Common myeloid progenitor, CD34-positive (primary cell): ENCODE measurements around the gene TCEA3.
A peak's percentile ranks its signal among the peaks of the same experiment; 100 is the strongest.

Source experiments
- CTCF ChIA-PET: fragments of 350-600 bp; sonication (Branson Sonifier 250); formaldehyde crosslinking; loops from one replicate; lab custom pipeline; 2021; ENCODE audit warnings: antibody characterized with exemption; lab: Charles Lee
- POLR2A ChIA-PET: fragments of 350-600 bp; sonication (Branson Sonifier 250); formaldehyde crosslinking; loops from one replicate; lab custom pipeline; 2021; ENCODE audit warnings: antibody characterized with exemption; lab: Charles Lee
- DNase-seq, 3 donors: peaks; one replicate each; pipeline versions ENCODE4 v3.0.0 to v3.0.0-alpha.2; 2013
- H3K27ac ChIP-seq, 2 experiments: 1 replicate in 1 of 2; 2 replicates in 1 of 2; pipeline ENCODE4 v1.7.0; 2013; ENCODE audit warnings: inconsistent platforms in 2 of 2, low read length in 2 of 2, mild to moderate bottlenecking in 2 of 2, low read depth in 1 of 2, moderate library complexity in 1 of 2; ENCODE audit not compliant: severe bottlenecking in 2 of 2, insufficient read depth in 1 of 2, poor library complexity in 1 of 2
- H3K27me3 ChIP-seq, 5 experiments: replicated peaks in 2 of 5; 1 replicate in 3 of 5; 2 replicates in 2 of 5; pipeline versions ENCODE4 v1.6.1 to v1.7.0; 2013; ENCODE audit warnings: low read length in 4 of 5, mild to moderate bottlenecking in 2 of 5, moderate library complexity in 2 of 5, inconsistent platforms in 1 of 5; ENCODE audit not compliant: insufficient read depth in 5 of 5, control insufficient read depth in 4 of 5
- H3K36me3 ChIP-seq, 4 experiments: 1 replicate in 2 of 4; 2 replicates in 2 of 4; pipeline versions ENCODE4 v1.6.1 to v1.7.0; 2013; ENCODE audit warnings: low read length in 3 of 4, control low read depth in 1 of 4, mild to moderate bottlenecking in 1 of 4; ENCODE audit not compliant: control insufficient read depth in 4 of 4, insufficient read depth in 4 of 4
- H3K4me1 ChIP-seq, 4 experiments: 1 replicate in 3 of 4; 2 replicates in 1 of 4; pipeline versions ENCODE4 v1.6.1 to v1.7.1; 2013; ENCODE audit warnings: low read length in 3 of 4, mild to moderate bottlenecking in 3 of 4, control low read depth in 1 of 4, inconsistent platforms in 1 of 4, moderate library complexity in 1 of 4; ENCODE audit not compliant: control insufficient read depth in 4 of 4, insufficient read depth in 4 of 4; ENCODE audit errors: control extremely low read depth in 1 of 4
- H3K4me3 ChIP-seq, 7 experiments: 1 replicate in 4 of 7; 2 replicates in 3 of 7; pipeline versions ENCODE4 v1.5.1 to v1.7.0; 2013; ENCODE audit warnings: mild to moderate bottlenecking in 7 of 7, low read length in 6 of 7, moderate library complexity in 6 of 7, inconsistent platforms in 2 of 7, low read depth in 2 of 7, control low read depth in 1 of 7; ENCODE audit not compliant: insufficient read depth in 4 of 7, control insufficient read depth in 1 of 7; ENCODE audit errors: extremely low read depth in 1 of 7
- H3K9me3 ChIP-seq, 5 experiments: 1 replicate in 4 of 5; 2 replicates in 1 of 5; pipeline versions ENCODE4 v1.6.1 to v1.7.1; 2013; ENCODE audit warnings: low read length in 4 of 5, mild to moderate bottlenecking in 2 of 5, inconsistent platforms in 1 of 5, low read depth in 1 of 5, moderate library complexity in 1 of 5; ENCODE audit not compliant: control insufficient read depth in 4 of 5, insufficient read depth in 2 of 5; ENCODE audit errors: control extremely low read depth in 1 of 5
- WGBS: methylation state at CpG from one replicate; pipeline ENCODE4 v1.1.5; 2013; ENCODE audit not compliant: insufficient coverage; 5-methylcytosine and 5-hydroxymethylcytosine counted together

The TCEA3 gene

GRCh38 chr1:23466423-23466989, 42.0 kb upstream of the TCEA3 start:
- Histone ChIP-seq H3K9me3 (no peaks in the 10 kb centered on the region), H3K4me3 (no peak overlapping the region), H3K27me3 (peaks cover 0 to 2% (median 0%) of the 10 kb centered on the region in 5 experiments), H3K4me1 (no peaks in the 10 kb centered on the region), H3K36me3 (no peaks in the 10 kb centered on the region), H3K27ac (no peak overlapping the region)
- ChIA-PET CTCF (no interaction called here), POLR2A (no interaction called here)
- WGBS, result 92% methylated on average over 2 of the region's 3 CpGs
- DNase-seq, result no peak

DNA sequence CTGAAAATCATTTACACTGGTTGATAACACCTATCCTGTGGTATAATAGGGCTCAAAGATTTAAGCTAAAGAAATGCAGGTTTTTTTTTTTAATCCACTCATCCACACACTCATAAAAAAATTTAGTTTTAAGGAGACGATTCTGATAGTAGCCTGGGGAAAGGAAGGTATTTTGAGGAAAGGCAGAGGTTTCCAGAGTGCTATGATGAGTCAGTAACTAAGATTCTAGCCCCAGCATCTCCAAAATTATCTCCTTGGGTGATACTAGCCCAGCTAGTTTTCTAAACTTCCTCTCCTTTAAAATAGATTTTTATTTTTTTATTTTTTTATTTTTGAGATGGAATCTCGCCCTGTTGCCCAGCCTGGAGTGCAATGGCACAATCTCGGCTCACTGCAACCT, 38.7 kb upstream of the TCEA3 start:
- peaks cover 0 to 2% (median 0%) of the 10 kb centered on the region in 5 experiments for H3K27me3 ChIP-seq
- WGBS, result 100% methylated on average over 2 of the region's 3 CpGs
- no peak overlapping the region for H3K4me3 ChIP-seq
- no peaks in the 10 kb centered on the region for H3K36me3 ChIP-seq
- H3K27ac ChIP-seq, result no peak overlapping the region
- peaks cover 0 to 3% (median 0%) of the 10 kb centered on the region in 4 experiments for H3K4me1 ChIP-seq
- H3K9me3 ChIP-seq, result no peaks in the 10 kb centered on the region
- POLR2A ChIA-PET, result no interaction called here
- no peak for DNase-seq
- CTCF ChIA-PET, result no interaction called here

DNA sequence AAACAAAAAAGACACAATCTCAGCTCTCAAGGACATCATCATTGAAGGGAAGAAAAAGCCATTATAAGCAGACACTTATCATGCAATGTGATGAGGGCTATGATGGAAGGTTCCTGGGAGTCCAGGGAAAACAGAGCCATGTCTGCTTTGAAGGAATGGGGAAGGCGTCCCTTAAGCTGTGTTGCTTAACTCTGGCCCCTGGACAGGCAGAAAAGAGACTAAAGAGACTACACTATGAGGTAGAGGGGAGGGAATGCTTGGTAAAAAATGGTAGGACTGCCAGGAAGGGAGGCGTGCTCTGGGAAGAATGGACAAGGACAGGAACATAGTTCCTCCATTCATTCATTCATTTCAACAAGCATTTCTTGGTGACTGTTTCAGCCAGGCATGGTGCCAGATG, 38.2 kb upstream of the TCEA3 start:
- CTCF ChIA-PET, result no interaction called here
- peaks cover 0 to 2% (median 0%) of the 10 kb centered on the region in 5 experiments for H3K27me3 ChIP-seq
- 100% methylated on average over 1 of the region's 2 CpGs for WGBS
- H3K9me3 ChIP-seq, result no peaks in the 10 kb centered on the region
- no peak overlapping the region for H3K27ac ChIP-seq
- POLR2A ChIA-PET, result no interaction called here
- no peaks in the 10 kb centered on the region for H3K36me3 ChIP-seq
- no peak overlapping the region for H3K4me3 ChIP-seq
- DNase-seq, result no peak
- peaks cover 0 to 3% (median 0%) of the 10 kb centered on the region in 4 experiments for H3K4me1 ChIP-seq

DNA sequence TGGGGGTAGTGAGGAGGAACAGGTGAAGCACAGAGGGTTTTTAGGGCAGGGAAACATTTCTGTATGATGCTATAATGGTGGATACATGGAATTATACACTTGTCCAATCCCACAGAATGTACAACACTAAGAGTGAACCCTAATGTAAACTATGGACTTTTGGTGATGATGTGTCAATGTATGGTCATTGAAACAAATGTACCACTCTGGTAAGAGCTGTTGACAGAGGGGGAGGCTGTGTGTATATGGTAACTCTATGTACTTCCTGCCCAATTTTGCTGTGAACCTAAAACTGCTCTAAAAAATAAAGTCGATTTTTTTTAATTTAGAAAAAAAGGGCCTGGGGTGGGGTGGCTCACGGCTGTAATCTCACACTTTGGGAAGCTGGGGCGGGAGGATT, 36.5 kb upstream of the TCEA3 start:
- POLR2A ChIA-PET, result no interaction called here
- CTCF ChIA-PET, result interaction anchor here (1.2 to 1.5 kb wide), 2 partner anchors 10 to 58 kb away, joined by 3 read pairs; no protein-coding TSS in a partner anchor
- H3K9me3 ChIP-seq, result no peaks in the 10 kb centered on the region
- H3K27ac ChIP-seq, result no peak overlapping the region
- peaks cover 0 to 3% (median 2%) of the 10 kb centered on the region in 4 experiments for H3K4me1 ChIP-seq
- WGBS, result 76% methylated on average over 3 of the region's 3 CpGs
- DNase-seq, result no peak
- H3K36me3 ChIP-seq, result no peaks in the 10 kb centered on the region
- peaks cover 0 to 2% (median 0%) of the 10 kb centered on the region in 5 experiments for H3K27me3 ChIP-seq
- no peak overlapping the region for H3K4me3 ChIP-seq

GRCh38 chr1:23460519-23460918, 36.0 kb upstream of the TCEA3 start:
- POLR2A ChIA-PET, result no interaction called here

GRCh38 chr1:23459338-23459757, 34.8 kb upstream of the TCEA3 start:
- H3K36me3 ChIP-seq, result no peaks in the 10 kb centered on the region
- no peak overlapping the region for H3K4me3 ChIP-seq
- H3K27me3 ChIP-seq, result peaks cover 0 to 2% (median 0%) of the 10 kb centered on the region in 5 experiments
- peaks cover 0 to 6% (median 2%) of the 10 kb centered on the region in 4 experiments for H3K4me1 ChIP-seq
- no peak overlapping the region for H3K27ac ChIP-seq
- ChIA-PET CTCF (interaction anchor here (1.2 kb wide), 1 partner anchor 52 kb away, joined by 4 read pairs; no protein-coding TSS in a partner anchor), POLR2A (no interaction called here)
- H3K9me3 ChIP-seq, result no peaks in the 10 kb centered on the region
- DNase-seq, result peak in 2 of 3 donors; percentile 17 to 28
- 0% methylated on average over 1 of the region's 2 CpGs for WGBS

More at GRCh38 chr1:23460519-23460918, 36.0 kb upstream of the TCEA3 start:
- WGBS, result 90% methylated on average over 3 of the region's 4 CpGs
- Histone ChIP-seq H3K9me3 (no peaks in the 10 kb centered on the region), H3K4me3 (no peak overlapping the region), H3K4me1 (peaks cover 0 to 6% (median 2%) of the 10 kb centered on the region in 4 experiments), H3K27ac (no peak overlapping the region), H3K27me3 (peaks cover 0 to 2% (median 0%) of the 10 kb centered on the region in 5 experiments), H3K36me3 (no peaks in the 10 kb centered on the region)
- no peak for DNase-seq
- CTCF ChIA-PET, result interaction anchor here (1.2 to 1.5 kb wide), 2 partner anchors 10 to 57 kb away, joined by 3 read pairs; no protein-coding TSS in a partner anchor

DNA sequence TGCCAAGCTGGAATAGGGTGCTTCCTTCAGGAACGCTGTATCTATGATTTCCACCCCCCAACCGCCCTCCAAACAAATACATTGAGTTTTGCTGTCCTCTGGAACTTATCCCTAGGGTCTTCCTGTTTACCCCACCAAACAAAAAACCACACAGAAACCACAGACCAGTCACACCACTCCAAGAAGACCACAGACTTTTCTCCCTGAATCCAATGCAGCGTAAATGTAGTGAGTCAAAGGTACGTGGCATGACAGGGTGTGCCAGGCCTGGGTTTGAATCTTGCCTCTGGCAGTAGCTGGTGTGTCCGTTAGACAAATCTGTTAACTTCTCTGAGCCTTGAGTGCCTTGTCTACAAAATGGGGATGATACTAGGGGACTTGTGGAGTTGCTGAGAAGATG, 31.7 kb upstream of the TCEA3 start:
- Histone ChIP-seq H3K27ac (no peak overlapping the region), H3K36me3 (no peaks in the 10 kb centered on the region), H3K27me3 (peaks cover 0 to 1% (median 0%) of the 10 kb centered on the region in 5 experiments), H3K4me3 (no peak overlapping the region), H3K9me3 (no peaks in the 10 kb centered on the region), H3K4me1 (peaks cover 0 to 14% (median 11%) of the 10 kb centered on the region in 4 experiments)
- ChIA-PET CTCF (interaction anchor here (1.2 kb wide), 1 partner anchor 32 kb away, joined by 3 read pairs; no protein-coding TSS in a partner anchor), POLR2A (no interaction called here)
- WGBS, result 58% methylated on average over 2 of the region's 5 CpGs
- DNase-seq, result peak; percentile 5 to 28 (median 15)
